Glutamatergic neuron (in vitro differentiated cells): ENCODE results near the gene PALD1. TPM values are rescaled to one million over a fixed set of nuclear protein-coding genes. Genes with fewer than 3 reads are reported as not detected.
A peak's percentile ranks its signal among the peaks of the same experiment; 100 is the strongest.

ENCODE experiments used
- DNase-seq: peaks from one replicate; pipeline ENCODE4 v3.0.0; 2022
- H3K27ac Mint-ChIP-seq: one replicate; pipeline ENCODE4 v1.8.0; 2020; ENCODE audit warnings: mild to moderate bottlenecking, mixed read lengths, inconsistent platforms; ENCODE audit not compliant: unreplicated experiment
- H3K27me3 Mint-ChIP-seq: one replicate; pipeline ENCODE4 v1.8.0; 2020; ENCODE audit warnings: mild to moderate bottlenecking, moderate library complexity, mixed read lengths, inconsistent platforms; ENCODE audit not compliant: unreplicated experiment
- H3K36me3 Mint-ChIP-seq: one replicate; pipeline ENCODE4 v1.8.0; 2020; ENCODE audit warnings: mild to moderate bottlenecking, mixed read lengths, inconsistent platforms; ENCODE audit not compliant: unreplicated experiment
- H3K4me1 Mint-ChIP-seq: one replicate; pipeline ENCODE4 v1.8.0; 2020; ENCODE audit warnings: mild to moderate bottlenecking, low read depth, mixed read lengths, inconsistent platforms; ENCODE audit not compliant: unreplicated experiment
- H3K4me3 Mint-ChIP-seq: one replicate; pipeline ENCODE4 v1.8.0; 2020; ENCODE audit warnings: mild to moderate bottlenecking, mixed read lengths, inconsistent platforms; ENCODE audit not compliant: unreplicated experiment
- H3K9me3 Mint-ChIP-seq: one replicate; pipeline ENCODE4 v1.8.0; 2020; ENCODE audit warnings: mild to moderate bottlenecking, moderate library complexity, mixed read lengths, inconsistent platforms; ENCODE audit not compliant: unreplicated experiment
- total RNA-seq: library from RNA; stranded (reverse); fragmentation: NEBNext Ultra II Directional; extraction: Animal tissue kit (Norgen Biotek cat#: 25700); gene quantifications from one replicate; pipeline ENCODE4 v1.2.1, GENCODE V29; 2021; ENCODE audit not compliant: unreplicated experiment
- TF ChIP-seq, protein P1 (sequence below): fragments of 200-600 bp; sonication (generic); IDR thresholded peaks from one replicate; pipeline ENCODE4 v1.5.0; 2021; ENCODE audit not compliant: partially characterized antibody, unreplicated experiment

Gene PALD1
- total RNA-seq, 1 donor from 2014 or later: 15.5 TPM

DNA sequence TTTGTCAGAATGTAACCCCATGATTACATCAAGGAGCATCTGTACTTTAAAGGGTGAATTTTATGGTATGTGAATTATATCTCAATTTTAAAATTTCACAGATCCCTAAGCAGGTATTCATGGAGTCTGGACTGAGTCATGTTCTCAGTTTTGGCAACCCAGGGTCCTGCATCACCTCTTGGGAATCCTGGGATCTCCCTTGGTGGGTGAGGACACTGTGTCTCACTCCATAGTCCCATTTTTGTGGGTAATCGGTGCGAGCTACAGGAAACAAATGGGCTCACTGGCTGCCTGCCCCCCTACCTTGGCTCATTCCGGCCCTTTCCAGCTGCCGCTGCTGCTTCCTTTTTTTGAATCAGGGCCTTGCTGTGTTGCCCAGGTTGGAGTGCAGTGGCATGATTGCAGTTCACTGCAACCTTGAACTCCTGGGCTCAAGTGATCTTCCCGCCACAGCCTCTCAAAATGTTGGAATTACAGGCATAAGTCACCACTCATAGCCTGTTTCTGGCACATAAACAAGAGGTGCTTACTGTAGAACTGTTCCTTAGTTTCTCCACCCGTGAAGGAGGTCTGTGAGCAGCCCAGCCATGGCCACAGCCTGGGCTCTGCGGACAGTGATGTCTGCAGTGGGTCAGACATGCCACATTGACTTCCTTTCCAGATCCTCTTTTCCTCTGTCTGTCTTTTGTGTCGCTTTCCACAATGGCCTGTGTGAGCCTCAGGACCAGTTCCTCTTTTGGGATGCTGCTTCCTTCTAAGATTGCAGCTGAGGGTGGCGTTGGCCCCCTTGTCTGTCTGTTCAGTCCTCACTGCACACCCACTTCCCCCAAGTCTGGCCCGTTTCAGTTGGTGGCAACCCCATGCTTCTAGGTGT lies 14.5 kb downstream of the PALD1 start:
- no peak for DNase-seq
- Mint-ChIP-seq H3K27me3 (peaks cover 3% of the 10 kb centered on the region), H3K36me3 (no peaks in the 10 kb centered on the region), H3K4me1 (peaks cover 14% of the 10 kb centered on the region), H3K27ac (peak overlapping the region; percentile 44), H3K4me3 (peak overlapping the region; percentile 27), H3K9me3 (peaks cover 5% of the 10 kb centered on the region)
- TF ChIP-seq, protein P1, sequence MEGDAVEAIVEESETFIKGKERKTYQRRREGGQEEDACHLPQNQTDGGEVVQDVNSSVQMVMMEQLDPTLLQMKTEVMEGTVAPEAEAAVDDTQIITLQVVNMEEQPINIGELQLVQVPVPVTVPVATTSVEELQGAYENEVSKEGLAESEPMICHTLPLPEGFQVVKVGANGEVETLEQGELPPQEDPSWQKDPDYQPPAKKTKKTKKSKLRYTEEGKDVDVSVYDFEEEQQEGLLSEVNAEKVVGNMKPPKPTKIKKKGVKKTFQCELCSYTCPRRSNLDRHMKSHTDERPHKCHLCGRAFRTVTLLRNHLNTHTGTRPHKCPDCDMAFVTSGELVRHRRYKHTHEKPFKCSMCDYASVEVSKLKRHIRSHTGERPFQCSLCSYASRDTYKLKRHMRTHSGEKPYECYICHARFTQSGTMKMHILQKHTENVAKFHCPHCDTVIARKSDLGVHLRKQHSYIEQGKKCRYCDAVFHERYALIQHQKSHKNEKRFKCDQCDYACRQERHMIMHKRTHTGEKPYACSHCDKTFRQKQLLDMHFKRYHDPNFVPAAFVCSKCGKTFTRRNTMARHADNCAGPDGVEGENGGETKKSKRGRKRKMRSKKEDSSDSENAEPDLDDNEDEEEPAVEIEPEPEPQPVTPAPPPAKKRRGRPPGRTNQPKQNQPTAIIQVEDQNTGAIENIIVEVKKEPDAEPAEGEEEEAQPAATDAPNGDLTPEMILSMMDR: no peak

DNA sequence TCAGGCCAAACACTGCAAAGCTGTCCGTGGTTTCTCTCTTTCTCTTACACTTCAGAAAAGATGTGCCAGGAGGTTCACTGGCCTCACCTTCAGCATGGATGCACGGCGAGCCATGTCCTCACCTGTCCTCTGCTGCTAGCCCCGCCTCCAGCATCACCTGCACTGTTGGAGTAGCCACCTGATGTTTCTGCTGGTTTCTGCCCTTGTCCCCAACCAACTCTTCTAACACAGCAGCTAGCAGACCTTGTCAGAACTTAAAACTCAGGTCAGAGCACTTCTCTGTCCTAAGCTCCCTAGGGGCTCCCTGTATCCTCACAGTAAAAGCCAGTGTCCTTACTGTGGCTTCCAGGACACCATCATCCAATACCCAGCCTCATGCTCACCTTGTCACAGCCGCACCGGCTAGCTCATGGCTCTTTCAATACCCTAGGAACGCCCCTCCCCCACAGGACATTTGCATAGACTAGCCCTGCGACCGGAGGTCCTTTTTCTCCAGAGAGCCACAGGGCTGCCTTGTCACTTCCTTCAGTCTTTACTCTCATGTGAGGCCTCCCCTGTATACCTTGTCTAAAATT lies 15.2 kb downstream of the PALD1 start:
- Mint-ChIP-seq H3K27me3 (peaks cover 3% of the 10 kb centered on the region), H3K4me3 (peak overlapping the region; percentile 27), H3K4me1 (peaks cover 10% of the 10 kb centered on the region), H3K36me3 (no peaks in the 10 kb centered on the region), H3K27ac (peak overlapping the region; percentile 44), H3K9me3 (peaks cover 5% of the 10 kb centered on the region)
- DNase-seq: peak; percentile 70
- TF ChIP-seq, protein P1: no peak

DNA sequence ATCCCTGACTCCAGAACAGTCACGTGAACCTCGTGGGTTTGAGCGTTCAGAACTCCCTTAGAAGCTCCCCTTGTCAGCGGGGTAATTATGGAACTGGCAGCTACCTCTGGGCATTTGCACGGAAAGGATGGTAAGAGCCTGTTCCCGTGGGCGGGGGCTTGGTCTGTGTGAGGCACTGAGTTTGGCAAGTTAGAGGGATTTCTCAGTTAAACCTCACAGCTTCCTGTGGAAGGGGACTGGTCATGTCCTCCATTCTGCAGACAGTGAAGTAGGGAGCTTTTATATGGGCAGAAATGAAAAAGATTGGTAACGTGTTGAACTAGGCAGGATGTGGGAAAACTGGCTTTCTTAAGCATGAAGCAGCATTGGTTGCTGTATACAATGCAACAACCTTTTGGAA lies 16.0 kb downstream of the PALD1 start:
- H3K36me3 Mint-ChIP-seq: no peaks in the 10 kb centered on the region
- H3K4me1 Mint-ChIP-seq: peaks cover 10% of the 10 kb centered on the region
- no peak overlapping the region for H3K4me3 Mint-ChIP-seq
- no peak overlapping the region for H3K27ac Mint-ChIP-seq
- no peak for DNase-seq
- TF ChIP-seq, protein P1: no peak
- peaks cover 5% of the 10 kb centered on the region for H3K9me3 Mint-ChIP-seq
- H3K27me3 Mint-ChIP-seq: peaks cover 3% of the 10 kb centered on the region

DNA sequence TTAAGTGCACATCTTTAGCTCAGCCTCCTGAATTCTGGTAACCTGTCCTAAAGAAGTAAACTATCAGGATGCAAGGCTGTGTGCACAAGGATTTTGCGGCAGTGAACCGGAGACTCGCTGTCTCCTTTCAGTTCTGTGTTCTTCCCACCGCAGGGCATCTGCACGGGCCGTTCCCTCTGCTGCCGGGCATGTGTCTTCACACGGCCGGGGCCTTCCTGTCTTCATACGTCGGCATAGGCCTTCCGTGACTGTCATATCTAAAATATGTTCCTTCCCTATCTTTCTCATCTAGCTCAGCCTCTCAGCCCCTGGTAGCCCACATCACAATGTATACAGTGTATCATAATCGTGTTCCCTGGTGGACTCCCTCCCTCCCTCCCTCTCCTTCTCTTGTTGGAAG lies 16.4 kb downstream of the PALD1 start:
- H3K36me3 Mint-ChIP-seq: no peaks in the 10 kb centered on the region
- DNase-seq: no peak
- H3K4me3 Mint-ChIP-seq: no peak overlapping the region
- H3K27ac Mint-ChIP-seq: no peak overlapping the region
- peaks cover 10% of the 10 kb centered on the region for H3K4me1 Mint-ChIP-seq
- H3K9me3 Mint-ChIP-seq: peaks cover 5% of the 10 kb centered on the region
- TF ChIP-seq, protein P1: no peak
- H3K27me3 Mint-ChIP-seq: peaks cover 5% of the 10 kb centered on the region
